MCF 10A (cell line): ENCODE measurements around the gene CAPZA1. TPM values are rescaled to one million over a fixed set of nuclear protein-coding genes. Genes with fewer than 3 reads are reported as not detected.

ENCODE experiments used
- BruUV-seq: library from RNA; stranded (reverse); fragments of 400-500 nt; replicated peaks from 2 replicates; lab custom pipeline; 2021; lab: Mats Ljungman, UMichigan
- CTCF ChIA-PET: fragments of 300-600 bp; sonication (Branson Sonifier 250); formaldehyde crosslinking; extraction: SDS; loops from one replicate; lab custom pipeline; 2021; ENCODE audit warnings: antibody characterized with exemption, inconsistent platforms; lab: Yijun Ruan, JAX
- POLR2A ChIA-PET: fragments of 300-600, 350-650 bp; sonication (Branson Sonifier 250); formaldehyde crosslinking; extraction: SDS; loops from one replicate; lab custom pipeline; 2020; ENCODE audit warnings: antibody characterized with exemption, inconsistent platforms; lab: Yijun Ruan, JAX
- DNase-seq: peaks from one replicate; pipeline ENCODE4 v3.0.0-alpha.2; 2018; ENCODE audit not compliant: unreplicated experiment
- H3K27ac Mint-ChIP-seq: one replicate; pipeline ENCODE4 v1.8.0; 2022; ENCODE audit warnings: mild to moderate bottlenecking, low read depth, mixed read lengths; ENCODE audit not compliant: unreplicated experiment
- H3K27me3 Mint-ChIP-seq: one replicate; pipeline ENCODE4 v1.8.0; 2022; ENCODE audit warnings: mixed read lengths; ENCODE audit not compliant: insufficient read depth, unreplicated experiment
- H3K36me3 Mint-ChIP-seq: one replicate; pipeline ENCODE4 v1.8.0; 2022; ENCODE audit warnings: mild to moderate bottlenecking, moderate library complexity, mixed read lengths; ENCODE audit not compliant: insufficient read depth, unreplicated experiment
- H3K4me1 Mint-ChIP-seq: one replicate; pipeline ENCODE4 v1.8.0; 2022; ENCODE audit warnings: mixed read lengths; ENCODE audit not compliant: insufficient read depth, unreplicated experiment
- H3K4me3 Mint-ChIP-seq: one replicate; pipeline ENCODE4 v1.8.0; 2022; ENCODE audit warnings: mild to moderate bottlenecking, moderate library complexity, mixed read lengths; ENCODE audit not compliant: unreplicated experiment
- H3K9me3 Mint-ChIP-seq: one replicate; pipeline ENCODE4 v1.8.0; 2022; ENCODE audit warnings: mixed read lengths; ENCODE audit not compliant: unreplicated experiment
- CTCF ChIP-seq: fragments of 200-600 bp; IDR thresholded peaks from one replicate; pipeline ENCODE4 v1.8.0; 2022; ENCODE audit warnings: antibody characterized with exemption, mild to moderate bottlenecking; ENCODE audit not compliant: unreplicated experiment
- intact Hi-C: fragments of 100-400 bp; cut with micrococcal nuclease; formaldehyde crosslinking; loops from 2 replicates; pipeline ENCODE4 v1.14.1; 2022
- total RNA-seq: library from RNA; stranded (reverse); gene quantifications from 2 replicates; pipeline ENCODE4 v1.2.3, GENCODE V29; 2022

The CAPZA1 gene
- total RNA-seq, 1 experiment from 2014 or later: 150 TPM

GRCh38 chr1:112688781-112689193, 69.2 kb downstream of the CAPZA1 start:
- CTCF ChIA-PET: interaction anchor here (0.6 to 1.3 kb wide), 3 partner anchors 15 to 388 kb away, joined by 3 to 4 read pairs (median 3); no protein-coding TSS in a partner anchor
- H3K27me3 Mint-ChIP-seq: no peaks in the 10 kb centered on the region
- BruUV-seq: no TSS peak
- peak overlapping the region; percentile 96 for H3K27ac Mint-ChIP-seq
- H3K9me3 Mint-ChIP-seq: peaks cover 7% of the 10 kb centered on the region
- POLR2A ChIA-PET: interaction anchor here (6.6 to 7.5 kb wide), 2 partner anchors 13 to 15 kb away, joined by 75 to 85 read pairs; partner anchors contain the start of gene MOV10
- DNase-seq: no peak
- intact Hi-C loops: no loop called here
- no peak for TF ChIP-seq CTCF
- H3K4me3 Mint-ChIP-seq: no peak overlapping the region
- H3K4me1 Mint-ChIP-seq: peaks cover 31% of the 10 kb centered on the region
- peaks cover 38% of the 10 kb centered on the region for H3K36me3 Mint-ChIP-seq

GRCh38 chr1:112689196-112689841, 69.7 kb downstream of the CAPZA1 start:
- Mint-ChIP-seq H3K27me3 (no peaks in the 10 kb centered on the region), H3K9me3 (peaks cover 7% of the 10 kb centered on the region), H3K4me1 (peaks cover 31% of the 10 kb centered on the region), H3K36me3 (peaks cover 44% of the 10 kb centered on the region), H3K27ac (peak overlapping the region; percentile 96), H3K4me3 (no peak overlapping the region)
- intact Hi-C loops: no loop called here
- BruUV-seq: TSS peak; percentile 20
- ChIA-PET CTCF (interaction anchor here (0.7 to 1.8 kb wide), 5 partner anchors 11 to 185 kb away, joined by 3 to 8 read pairs (median 3); no protein-coding TSS in a partner anchor), POLR2A (interaction anchor here (6.6 to 7.5 kb wide), 2 partner anchors 12 to 15 kb away, joined by 75 to 85 read pairs; partner anchors contain the start of gene MOV10)
- DNase-seq: no peak
- TF ChIP-seq CTCF: no peak

- no TSS peak for BruUV-seq
- no peak for DNase-seq
- CTCF ChIA-PET: interaction anchor here (0.7 to 1.8 kb wide), 5 partner anchors 11 to 186 kb away, joined by 3 to 8 read pairs (median 3); no protein-coding TSS in a partner anchor
- POLR2A ChIA-PET: interaction anchor here (6.6 to 7.5 kb wide), 2 partner anchors 12 to 16 kb away, joined by 75 to 85 read pairs; partner anchors contain the start of gene MOV10
- Mint-ChIP-seq H3K4me3 (no peak overlapping the region), H3K36me3 (peaks cover 48% of the 10 kb centered on the region), H3K27ac (no peak overlapping the region), H3K9me3 (peaks cover 7% of the 10 kb centered on the region), H3K4me1 (peaks cover 31% of the 10 kb centered on the region), H3K27me3 (no peaks in the 10 kb centered on the region)
- no peak for TF ChIP-seq CTCF
- intact Hi-C loops: no loop called here
These were observed 70.2 kb downstream of the CAPZA1 start for GRCh38 chr1:112689842-112690237.

- TF ChIP-seq CTCF: no peak
- Mint-ChIP-seq H3K36me3 (peaks cover 60% of the 10 kb centered on the region), H3K4me1 (peaks cover 13% of the 10 kb centered on the region), H3K9me3 (no peaks in the 10 kb centered on the region), H3K27ac (no peak overlapping the region), H3K27me3 (no peaks in the 10 kb centered on the region), H3K4me3 (no peak overlapping the region)
- BruUV-seq: no TSS peak
- ChIA-PET POLR2A (interaction anchor here (0.7 to 1.4 kb wide), 2 partner anchors 12 to 19 kb away, joined by 3 to 6 read pairs; no protein-coding TSS in a partner anchor), CTCF (no interaction called here)
- no peak for DNase-seq
- intact Hi-C loops: no loop called here
These were observed 73.0 kb downstream of the CAPZA1 start for GRCh38 chr1:112692681-112693080.
